GM12872 (cell line): ENCODE data around the gene FAM13C.

Source experiments
- CTCF ChIP-seq: IDR thresholded peaks from 3 replicates; pipeline ENCODE4 v1.5.1; 2011; ENCODE audit warnings: low read depth, mild to moderate bottlenecking, low read length, moderate library complexity; ENCODE audit not compliant: insufficient read depth

FAM13C gene

GRCh38 chr10:59362144-59362958, at the start of gene FAM13C:
Gene FAM13C, minus strand, starts transcription at chr10:59362549. Its CDS starts 89 bp downstream, at chr10:59362460.
- no peak for TF ChIP-seq CTCF

- TF ChIP-seq CTCF = no peak
Measured at GRCh38 chr10:59405235-59405634, 42.9 kb upstream of the FAM13C start.

- TF ChIP-seq CTCF = no peak
Measured at GRCh38 chr10:59400214-59400613, 37.9 kb upstream of the FAM13C start.

GRCh38 chr10:59397961-59398360, 35.6 kb upstream of the FAM13C start:
- no peak for TF ChIP-seq CTCF

- no peak for TF ChIP-seq CTCF
Measured at GRCh38 chr10:59395984-59396383, 33.6 kb upstream of the FAM13C start.

- TF ChIP-seq CTCF = no peak
Measured at GRCh38 chr10:59393349-59393748, 31.0 kb upstream of the FAM13C start.

- no peak for TF ChIP-seq CTCF
Measured at GRCh38 chr10:59391060-59391459, 28.7 kb upstream of the FAM13C start.
